ENCODE measurements around the gene TCIRG1.

The TCIRG1 gene

DNA sequence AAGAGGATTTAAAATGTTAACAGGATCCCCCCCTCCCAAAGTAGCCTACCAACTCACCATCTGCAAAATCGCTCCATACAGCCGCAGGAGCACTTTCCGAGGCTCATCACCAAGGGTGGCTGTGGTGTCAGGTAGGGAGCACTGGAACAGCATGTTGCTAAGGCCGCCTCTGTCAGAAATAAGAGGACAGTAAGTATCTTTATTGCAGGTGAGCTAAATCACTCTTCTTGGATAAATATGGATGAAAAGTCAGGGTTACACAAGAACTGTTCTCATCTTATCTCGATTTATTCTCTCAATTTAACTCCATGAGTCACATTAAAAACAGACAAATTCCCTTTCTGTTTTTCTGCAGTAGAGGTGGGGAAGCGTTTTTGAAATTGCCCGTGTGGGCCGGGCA lies 58.1 kb downstream of the TCIRG1 start:
- no peak for DNase-seq

DNA sequence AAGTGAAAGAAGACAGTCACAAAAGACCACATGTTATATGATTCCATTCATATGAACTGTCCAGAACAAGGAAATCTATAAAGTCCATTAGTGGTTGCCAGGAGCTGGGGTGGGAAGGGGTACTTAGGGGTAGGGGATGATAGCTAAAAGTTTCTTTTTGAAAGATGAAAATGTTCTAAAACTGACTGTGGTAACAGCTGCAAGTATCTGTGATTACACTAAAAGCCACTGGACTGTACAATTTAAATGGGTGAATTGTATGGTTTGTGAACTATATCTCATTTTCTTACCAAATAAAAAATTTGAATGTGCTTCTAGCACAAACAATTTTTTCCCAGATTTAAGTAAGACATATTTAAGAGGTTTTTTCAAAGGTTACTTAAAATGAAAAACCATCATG lies 60.2 kb downstream of the TCIRG1 start:
- DNase-seq: no peak

DNA sequence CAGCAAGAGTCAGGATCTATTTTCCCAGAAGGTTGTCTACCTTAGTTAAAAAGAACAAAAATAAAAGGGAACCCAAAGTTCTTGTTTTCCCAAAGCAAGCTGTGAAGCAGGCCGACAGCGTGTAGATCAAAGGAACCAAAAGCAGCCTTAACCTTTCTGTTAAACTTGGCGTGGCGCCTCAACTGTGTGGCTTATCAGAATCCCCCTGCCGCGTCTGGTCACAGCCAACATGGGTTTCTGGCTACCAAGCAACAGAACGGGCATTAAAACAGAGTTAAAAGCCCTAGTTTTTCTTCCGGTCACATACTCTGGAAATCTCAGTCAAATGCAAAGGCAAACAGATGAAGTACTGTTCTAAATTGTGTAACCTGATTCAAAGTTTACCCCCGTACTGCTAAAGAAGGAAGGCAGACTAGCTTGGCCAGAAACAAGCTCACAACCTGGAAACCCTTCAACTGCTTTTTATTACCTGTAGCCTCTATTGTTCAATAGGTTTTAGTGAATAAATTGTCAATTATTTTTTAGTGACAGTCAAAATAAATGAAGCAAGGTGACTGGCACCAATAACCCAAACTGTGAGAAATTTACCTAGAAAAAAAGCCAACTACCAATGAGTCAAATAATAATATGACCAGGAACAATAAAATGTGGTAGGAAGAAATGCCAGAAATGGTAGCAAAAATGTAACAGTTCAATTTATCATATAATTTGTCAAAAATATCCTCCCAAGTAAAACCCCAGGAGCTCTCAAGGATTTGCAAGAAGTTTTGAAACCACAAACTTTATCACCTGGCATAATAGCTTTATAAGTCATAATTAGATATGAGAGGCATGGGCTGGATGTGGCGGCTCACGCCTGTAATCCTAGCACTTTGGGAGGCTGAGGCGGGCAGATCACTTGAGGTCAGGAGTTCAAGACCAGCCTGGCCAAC lies 60.9 kb downstream of the TCIRG1 start:
- no peak for DNase-seq

Data from NCI-H1048 (cell line).